ENCODE data around the gene PHYHD1.

The PHYHD1 gene

GRCh38 chr9:128920381-128921058 lies at the start of gene PHYHD1:
TSS of gene PHYHD1 (plus strand) at chr9:128920982. CDS start at chr9:128922324, 1,342 bp downstream.
- Histone ChIP-seq H3K9ac (ENCODE audit: low read length) (peak within 1 kb of the TSS; percentile 69), H3K27ac (ENCODE audit: low read length) (peak within 1 kb of the TSS; percentile 66), H3K9me3 (ENCODE audit: control insufficient read depth, low read depth, low read length) (no peaks in the 10 kb centered on the region), H3K4me1 (ENCODE audit: control insufficient read depth, low read depth, low read length) (peaks cover 6% of the 10 kb centered on the region), H3K27me3 (ENCODE audit: control insufficient read depth, insufficient read depth, low read length) (no peaks in the 10 kb centered on the region), H3K4me3 (ENCODE audit: low read length) (peak within 1 kb of the TSS; percentile 77), H3K36me3 (ENCODE audit: control insufficient read depth, low read depth, low read length) (peaks cover 28% of the 10 kb centered on the region)

- Histone ChIP-seq H3K27me3 (ENCODE audit: control insufficient read depth, insufficient read depth, low read length) (no peaks in the 10 kb centered on the region), H3K9ac (ENCODE audit: low read length) (no peak overlapping the region), H3K4me3 (ENCODE audit: low read length) (no peak overlapping the region), H3K4me1 (ENCODE audit: control insufficient read depth, low read depth, low read length) (no peaks in the 10 kb centered on the region), H3K27ac (ENCODE audit: low read length) (no peak overlapping the region), H3K36me3 (ENCODE audit: control insufficient read depth, low read depth, low read length) (no peaks in the 10 kb centered on the region), H3K9me3 (ENCODE audit: control insufficient read depth, low read depth, low read length) (no peaks in the 10 kb centered on the region)
Measured at GRCh38 chr9:128877852-128878251, 42.9 kb upstream of the PHYHD1 start.

GRCh38 chr9:128881884-128882676 lies 38.7 kb upstream of the PHYHD1 start, which contains the start of the genes KYAT1 and LRRC8A:
TSS of gene KYAT1 (minus strand) at chr9:128881950. CDS start at chr9:128845405, 36,545 bp downstream.
TSS of gene LRRC8A (plus strand) at chr9:128882133. CDS start at chr9:128907165, 25,032 bp downstream.
- Histone ChIP-seq H3K27me3 (ENCODE audit: control insufficient read depth, insufficient read depth, low read length) (no peaks in the 10 kb centered on the region), H3K4me1 (ENCODE audit: control insufficient read depth, low read depth, low read length) (peaks cover 9% of the 10 kb centered on the region), H3K4me3 (ENCODE audit: low read length) (peak within 1 kb of the TSS; percentile 79), H3K9me3 (ENCODE audit: control insufficient read depth, low read depth, low read length) (no peaks in the 10 kb centered on the region), H3K9ac (ENCODE audit: low read length) (peak within 1 kb of the TSS; percentile 80), H3K27ac (ENCODE audit: low read length) (peak within 1 kb of the TSS; percentile 17), H3K36me3 (ENCODE audit: control insufficient read depth, low read depth, low read length) (peaks cover 27% of the 10 kb centered on the region)

GRCh38 chr9:128882677-128883603 lies 37.8 kb upstream of the PHYHD1 start:
- Histone ChIP-seq H3K4me1 (ENCODE audit: control insufficient read depth, low read depth, low read length) (peaks cover 10% of the 10 kb centered on the region), H3K9me3 (ENCODE audit: control insufficient read depth, low read depth, low read length) (no peaks in the 10 kb centered on the region)

GRCh38 chr9:128884164-128884563 lies 36.6 kb upstream of the PHYHD1 start:
- no peak overlapping the region for H3K27ac ChIP-seq (ENCODE audit: low read length)
- no peaks in the 10 kb centered on the region for H3K9me3 ChIP-seq (ENCODE audit: control insufficient read depth, low read depth, low read length)
- H3K4me3 ChIP-seq (ENCODE audit: low read length): no peak overlapping the region
- no peak overlapping the region for H3K9ac ChIP-seq (ENCODE audit: low read length)
- no peaks in the 10 kb centered on the region for H3K27me3 ChIP-seq (ENCODE audit: control insufficient read depth, insufficient read depth, low read length)
- H3K4me1 ChIP-seq (ENCODE audit: control insufficient read depth, low read depth, low read length): peaks cover 22% of the 10 kb centered on the region
- H3K36me3 ChIP-seq (ENCODE audit: control insufficient read depth, low read depth, low read length): peaks cover 27% of the 10 kb centered on the region

More at GRCh38 chr9:128882677-128883603, 37.8 kb upstream of the PHYHD1 start:
- H3K4me3 ChIP-seq (ENCODE audit: low read length): peak overlapping the region; percentile 79
- H3K36me3 ChIP-seq (ENCODE audit: control insufficient read depth, low read depth, low read length): peaks cover 27% of the 10 kb centered on the region
- no peaks in the 10 kb centered on the region for H3K27me3 ChIP-seq (ENCODE audit: control insufficient read depth, insufficient read depth, low read length)
- H3K27ac ChIP-seq (ENCODE audit: low read length): peak overlapping the region; percentile 17
- H3K9ac ChIP-seq (ENCODE audit: low read length): peak overlapping the region; percentile 80

GRCh38 chr9:128885376-128885775 lies 35.4 kb upstream of the PHYHD1 start:
- H3K27ac ChIP-seq (ENCODE audit: low read length): no peak overlapping the region
- no peak overlapping the region for H3K4me3 ChIP-seq (ENCODE audit: low read length)
- no peaks in the 10 kb centered on the region for H3K9me3 ChIP-seq (ENCODE audit: control insufficient read depth, low read depth, low read length)
- peaks cover 22% of the 10 kb centered on the region for H3K4me1 ChIP-seq (ENCODE audit: control insufficient read depth, low read depth, low read length)
- no peaks in the 10 kb centered on the region for H3K27me3 ChIP-seq (ENCODE audit: control insufficient read depth, insufficient read depth, low read length)
- no peak overlapping the region for H3K9ac ChIP-seq (ENCODE audit: low read length)
- H3K36me3 ChIP-seq (ENCODE audit: control insufficient read depth, low read depth, low read length): peaks cover 27% of the 10 kb centered on the region

- H3K9ac ChIP-seq (ENCODE audit: low read length): no peak overlapping the region
- no peak overlapping the region for H3K27ac ChIP-seq (ENCODE audit: low read length)
- no peaks in the 10 kb centered on the region for H3K9me3 ChIP-seq (ENCODE audit: control insufficient read depth, low read depth, low read length)
- H3K4me3 ChIP-seq (ENCODE audit: low read length): no peak overlapping the region
- H3K4me1 ChIP-seq (ENCODE audit: control insufficient read depth, low read depth, low read length): peaks cover 22% of the 10 kb centered on the region
- no peaks in the 10 kb centered on the region for H3K27me3 ChIP-seq (ENCODE audit: control insufficient read depth, insufficient read depth, low read length)
- peaks cover 30% of the 10 kb centered on the region for H3K36me3 ChIP-seq (ENCODE audit: control insufficient read depth, low read depth, low read length)
Measured at GRCh38 chr9:128885798-128886197, 35.0 kb upstream of the PHYHD1 start.

- Histone ChIP-seq H3K27ac (ENCODE audit: low read length) (no peak overlapping the region), H3K9ac (ENCODE audit: low read length) (no peak overlapping the region), H3K9me3 (ENCODE audit: control insufficient read depth, low read depth, low read length) (no peaks in the 10 kb centered on the region), H3K4me3 (ENCODE audit: low read length) (no peak overlapping the region), H3K4me1 (ENCODE audit: control insufficient read depth, low read depth, low read length) (peaks cover 22% of the 10 kb centered on the region), H3K36me3 (ENCODE audit: control insufficient read depth, low read depth, low read length) (peaks cover 30% of the 10 kb centered on the region), H3K27me3 (ENCODE audit: control insufficient read depth, insufficient read depth, low read length) (no peaks in the 10 kb centered on the region)
Measured at GRCh38 chr9:128886211-128886891, 34.4 kb upstream of the PHYHD1 start.

GRCh38 chr9:128887049-128887448 lies 33.7 kb upstream of the PHYHD1 start:
- no peak overlapping the region for H3K4me3 ChIP-seq (ENCODE audit: low read length)
- H3K4me1 ChIP-seq (ENCODE audit: control insufficient read depth, low read depth, low read length): peaks cover 22% of the 10 kb centered on the region
- H3K36me3 ChIP-seq (ENCODE audit: control insufficient read depth, low read depth, low read length): peaks cover 37% of the 10 kb centered on the region
- no peaks in the 10 kb centered on the region for H3K9me3 ChIP-seq (ENCODE audit: control insufficient read depth, low read depth, low read length)
- H3K27me3 ChIP-seq (ENCODE audit: control insufficient read depth, insufficient read depth, low read length): no peaks in the 10 kb centered on the region
- H3K27ac ChIP-seq (ENCODE audit: low read length): no peak overlapping the region
- no peak overlapping the region for H3K9ac ChIP-seq (ENCODE audit: low read length)

GRCh38 chr9:128887914-128888350 lies 32.9 kb upstream of the PHYHD1 start:
- H3K4me1 ChIP-seq (ENCODE audit: control insufficient read depth, low read depth, low read length): peaks cover 22% of the 10 kb centered on the region
- peak overlapping the region; percentile 16 for H3K4me3 ChIP-seq (ENCODE audit: low read length)
- H3K27me3 ChIP-seq (ENCODE audit: control insufficient read depth, insufficient read depth, low read length): no peaks in the 10 kb centered on the region
- H3K9me3 ChIP-seq (ENCODE audit: control insufficient read depth, low read depth, low read length): no peaks in the 10 kb centered on the region
- H3K27ac ChIP-seq (ENCODE audit: low read length): peak overlapping the region; percentile 32
- peak overlapping the region; percentile 21 for H3K9ac ChIP-seq (ENCODE audit: low read length)
- peaks cover 43% of the 10 kb centered on the region for H3K36me3 ChIP-seq (ENCODE audit: control insufficient read depth, low read depth, low read length)
